H1 (cell line): ENCODE data around the gene FMNL1. TPM values are rescaled to one million over a fixed set of nuclear protein-coding genes. Genes with fewer than 3 reads are reported as not detected.

Experiments used
- CTCF ChIA-PET: fragments of 300-600 bp; sonication (Branson Sonifier 250); formaldehyde crosslinking; loops from one replicate; lab custom pipeline; 2021; ENCODE audit not compliant: partially characterized antibody; lab: Charles Lee
- POLR2A ChIA-PET: fragments of 300-600 bp; sonication (Branson Sonifier 250); formaldehyde crosslinking; loops from one replicate; lab custom pipeline; 2021; ENCODE audit warnings: inconsistent platforms; ENCODE audit not compliant: partially characterized antibody; lab: Charles Lee
- DNase-seq, 2 experiments: peaks; one replicate each; pipeline versions ENCODE4 v3.0.0 to v3.0.0-alpha.2; 2010 to 2022; ENCODE audit warnings: low spot score in 2 of 2, low read depth in 1 of 2, mixed read lengths in 1 of 2
- FAIRE-seq: peaks from 2 replicates; lab custom pipeline; 2011; peaks lifted over from hg19 to GRCh38; lab: Jason Lieb, UNC
- H2AFZ ChIP-seq: 2 replicates; pipeline ENCODE4 v1.8.1; 2012; ENCODE audit warnings: low read length, inconsistent platforms
- H2AK5ac ChIP-seq: 2 replicates; pipeline ENCODE4 v1.6.1; 2013; ENCODE audit warnings: low read depth, low read length
- H2BK120ac ChIP-seq: replicated peaks from 2 replicates; pipeline ENCODE3; 2013; ENCODE audit warnings: low read depth, low read length, inconsistent platforms
- H2BK12ac ChIP-seq: 2 replicates; pipeline ENCODE4 v1.6.1; 2013; ENCODE audit warnings: low read depth, low read length
- H2BK15ac ChIP-seq: 2 replicates; pipeline ENCODE4 v1.6.1; 2013; ENCODE audit warnings: low read length
- H2BK20ac ChIP-seq: 2 replicates; pipeline ENCODE4 v1.6.1; 2013; ENCODE audit warnings: low read length
- H2BK5ac ChIP-seq: 2 replicates; pipeline ENCODE4 v1.6.1; 2013; ENCODE audit warnings: low read depth, low read length
- H3K14ac ChIP-seq: 2 replicates; pipeline ENCODE4 v1.6.1; 2013; ENCODE audit warnings: inconsistent platforms; ENCODE audit not compliant: insufficient read length
- H3K18ac ChIP-seq: 2 replicates; pipeline ENCODE4 v1.6.1; 2013; ENCODE audit warnings: low read length; ENCODE audit errors: extremely low read depth
- H3K23ac ChIP-seq: 2 replicates; pipeline ENCODE4 v1.6.1; 2013; ENCODE audit warnings: inconsistent platforms; ENCODE audit not compliant: insufficient read length
- H3K23me2 ChIP-seq: 2 replicates; pipeline ENCODE4 v1.6.1; 2013; ENCODE audit warnings: low read depth, low read length
- H3K27ac ChIP-seq: 2 replicates; pipeline ENCODE4 v1.6.1; 2011; ENCODE audit warnings: low read depth, low read length, inconsistent platforms
- H3K27me3 ChIP-seq, 4 experiments: replicated peaks in 1 of 4; 1 replicate in 1 of 4; 2 replicates in 3 of 4; pipeline versions ENCODE4 v1.6.1 to v1.8.1; 2011 to 2013; ENCODE audit warnings: low read length in 3 of 4, mild to moderate bottlenecking in 3 of 4, inconsistent platforms in 2 of 4, mixed read lengths in 2 of 4, moderate library complexity in 1 of 4; ENCODE audit not compliant: control insufficient read depth in 3 of 4, insufficient read depth in 3 of 4; ENCODE audit errors: extremely low read depth in 1 of 4
- H3K36me3 ChIP-seq, 4 experiments: 2 replicates each; pipeline versions ENCODE4 v1.6.1 to v1.8.1; 2011 to 2013; ENCODE audit warnings: mild to moderate bottlenecking in 4 of 4, low read length in 3 of 4, moderate library complexity in 2 of 4, control low read depth in 1 of 4, inconsistent platforms in 1 of 4; ENCODE audit not compliant: insufficient read depth in 4 of 4, control insufficient read depth in 2 of 4
- H3K4ac ChIP-seq: replicated peaks from 2 replicates; pipeline ENCODE3; 2013; ENCODE audit warnings: low read length, low read depth, mixed read lengths, inconsistent platforms; ENCODE audit not compliant: insufficient read length
- H3K4me1 ChIP-seq, 4 experiments: replicated peaks in 1 of 4; 1 replicate in 1 of 4; 2 replicates in 3 of 4; pipeline versions ENCODE4 v1.6.1 to v1.8.1; 2011 to 2013; ENCODE audit warnings: low read length in 3 of 4, inconsistent platforms in 2 of 4, mixed read lengths in 1 of 4; ENCODE audit not compliant: insufficient read depth in 4 of 4, control insufficient read depth in 3 of 4
- H3K4me2 ChIP-seq, 2 experiments: 2 replicates each; pipeline versions ENCODE4 v1.6.1 to v1.8.1; 2011 to 2013; ENCODE audit warnings: low read depth in 2 of 2, low read length in 2 of 2, control low read depth in 1 of 2, inconsistent platforms in 1 of 2, mild to moderate bottlenecking in 1 of 2; ENCODE audit not compliant: insufficient read depth in 1 of 2
- H3K4me3 ChIP-seq, 4 experiments: fragments of 200-600, 300-600 bp in 1 of 4; sonication (generic), shearing (Covaris generic), sonication (Bioruptor Twin) in 1 of 4; 2 replicates each; pipeline versions ENCODE4 v1.5.1 to v1.8.1; 2011 to 2016; ENCODE audit warnings: low read length in 4 of 4, low read depth in 3 of 4, control low read depth in 2 of 4, inconsistent platforms in 2 of 4, mild to moderate bottlenecking in 2 of 4, mixed read lengths in 1 of 4, moderate library complexity in 1 of 4; ENCODE audit not compliant: insufficient read depth in 2 of 4; ENCODE audit errors: extremely low read depth in 1 of 4
- H3K56ac ChIP-seq: replicated peaks from 2 replicates; pipeline ENCODE3; 2013; ENCODE audit warnings: low read depth, mild to moderate bottlenecking, mixed read lengths, low read length, inconsistent platforms; ENCODE audit not compliant: insufficient read length
- H3K79me1 ChIP-seq: 2 replicates; pipeline ENCODE4 v1.6.1; 2013; ENCODE audit warnings: low read depth, low read length, control low read depth
- H3K79me2 ChIP-seq, 2 experiments: 2 replicates each; pipeline versions ENCODE4 v1.6.1 to v1.8.1; 2012 to 2013; ENCODE audit warnings: low read length in 2 of 2, mild to moderate bottlenecking in 2 of 2, inconsistent platforms in 1 of 2; ENCODE audit not compliant: insufficient read depth in 2 of 2, control insufficient read depth in 1 of 2
- H3K9ac ChIP-seq, 4 experiments: replicated peaks in 1 of 4; 1 replicate in 1 of 4; 2 replicates in 3 of 4; pipeline versions ENCODE4 v1.6.1 to v1.8.1; 2011 to 2013; ENCODE audit warnings: low read depth in 3 of 4, low read length in 3 of 4, control low read depth in 2 of 4, mild to moderate bottlenecking in 2 of 4, moderate library complexity in 2 of 4, inconsistent platforms in 1 of 4; ENCODE audit errors: extremely low read depth in 1 of 4
- H3K9me3 ChIP-seq, 2 experiments: 2 replicates each; pipeline versions ENCODE4 v1.6.1 to v1.8.1; 2012 to 2013; ENCODE audit warnings: mild to moderate bottlenecking in 2 of 2, moderate library complexity in 2 of 2, control low read depth in 1 of 2, inconsistent platforms in 1 of 2, low read depth in 1 of 2, low read length in 1 of 2, mixed read lengths in 1 of 2; ENCODE audit not compliant: insufficient read depth in 2 of 2
- H4K20me1 ChIP-seq, 2 experiments: replicated peaks in 1 of 2; 2 replicates each; pipeline versions ENCODE3 to v1.8.1; 2011 to 2013; ENCODE audit warnings: inconsistent platforms in 2 of 2, low read length in 2 of 2, mild to moderate bottlenecking in 1 of 2; ENCODE audit not compliant: insufficient read depth in 2 of 2, control insufficient read depth in 1 of 2
- H4K5ac ChIP-seq: 2 replicates; pipeline ENCODE4 v1.6.1; 2013; ENCODE audit warnings: low read length, low read depth, mixed read lengths, inconsistent platforms; ENCODE audit not compliant: insufficient read length
- H4K8ac ChIP-seq: 2 replicates; pipeline ENCODE4 v1.8.0; 2013; ENCODE audit warnings: mild to moderate bottlenecking, moderate library complexity, low read length, inconsistent platforms; ENCODE audit not compliant: insufficient read depth; ENCODE audit errors: extremely low read depth
- H4K91ac ChIP-seq: replicated peaks from 2 replicates; pipeline ENCODE3; 2013; ENCODE audit warnings: low read length, mixed read lengths, inconsistent platforms; ENCODE audit not compliant: insufficient read length
- BACH1 ChIP-seq: IDR thresholded peaks from 2 replicates; pipeline ENCODE4 v1.6.1; 2012; ENCODE audit warnings: low read length, improper control_type of control experiment
- BRCA1 ChIP-seq: IDR thresholded peaks from 2 replicates; pipeline ENCODE4 v1.6.1; 2012; ENCODE audit warnings: low read depth, low read length, improper control_type of control experiment
- EGR1 ChIP-seq: IDR thresholded peaks from 2 replicates; pipeline ENCODE4 v1.6.1; 2011; ENCODE audit warnings: low read depth, low read length, borderline replicate concordance
- GTF2F1 ChIP-seq: IDR thresholded peaks from 2 replicates; pipeline ENCODE4 v1.6.1; 2012; ENCODE audit warnings: low read depth, low read length, improper control_type of control experiment, borderline replicate concordance
- KDM4A ChIP-seq: IDR thresholded peaks from one replicate; pipeline ENCODE4 v1.7.1; 2012; ENCODE audit warnings: low read depth, mild to moderate bottlenecking, moderate library complexity, low read length, inconsistent platforms; ENCODE audit not compliant: severe bottlenecking
- MAFK ChIP-seq: IDR thresholded peaks from 2 replicates; pipeline ENCODE4 v1.6.1; 2012; ENCODE audit warnings: low read depth, mild to moderate bottlenecking, improper control_type of control experiment, low read length
- SIRT6 ChIP-seq: IDR thresholded peaks from one replicate; pipeline ENCODE4 v1.7.1; 2012; ENCODE audit warnings: low read length, inconsistent platforms
- SIX5 ChIP-seq: IDR thresholded peaks from 2 replicates; pipeline ENCODE4 v1.6.1; 2011; ENCODE audit warnings: mild to moderate bottlenecking, low read depth, low read length
- SP1 ChIP-seq: IDR thresholded peaks from 2 replicates; pipeline ENCODE4 v1.6.1; 2011; ENCODE audit warnings: low read depth, low read length
- SUZ12 ChIP-seq: fragments of 200-600 bp; sonication (generic); IDR thresholded peaks from 2 replicates; pipeline ENCODE4 v1.6.1; 2012; ENCODE audit warnings: mild to moderate bottlenecking, inconsistent platforms, low read length, moderate library complexity, mixed read lengths
- TEAD4 ChIP-seq: IDR thresholded peaks from 2 replicates; pipeline ENCODE4 v1.6.1; 2012; ENCODE audit warnings: low read depth, low read length, inconsistent platforms, mixed read lengths
- WGBS, 2 experiments: shearing (Covaris generic) in 1 of 2; methylation state at CpG; one replicate each; pipeline versions ENCODE4 v1.1.6 to v1.1.7; 2013 to 2015; ENCODE audit warnings: low lambda C conversion rate in 2 of 2, mixed read lengths in 2 of 2, inconsistent platforms in 1 of 2, low coverage in 1 of 2, missing lambda C conversion rate in 1 of 2; ENCODE audit not compliant: insufficient replicate concordance in 2 of 2, insufficient coverage in 1 of 2, insufficient read length in 1 of 2; ENCODE audit errors: extremely low coverage in 1 of 2, missing lambda C conversion rate in 1 of 2; 5-methylcytosine and 5-hydroxymethylcytosine counted together
- polyA plus RNA-seq, 7 experiments: library from polyadenylated mRNA; depleted of rRNA in 3 of 7; stranded (reverse) in 5 of 7; unstranded in 2 of 7; fragments of >200 nt in 5 of 7; fragments of 200-250 nt in 2 of 7; gene quantifications; 1 replicate in 5 of 7; 2 replicates in 1 of 7; 4 replicates in 1 of 7; pipeline versions ENCODE4 v1.2.1 to v1.2.3, GENCODE V29; 2011 to 2013; ENCODE audit warnings: missing spikeins in 2 of 7, mixed read lengths in 2 of 7
- total RNA-seq: library from RNA; stranded (reverse); fragmentation: NEBNext Ultra II Directional; extraction: Animal tissue kit (Norgen Biotek cat#: 25700); gene quantifications from 2 replicates; pipeline ENCODE4 v1.2.1, GENCODE V29; 2021
- TF ChIP-seq, protein P1 (sequence below): IDR thresholded peaks from 2 replicates; pipeline ENCODE4 v1.6.1; 2012; ENCODE audit warnings: inconsistent platforms

The FMNL1 gene
- total and polyA plus RNA-seq, 2 of the 8 experiments (the other 6 are each of a cell fraction or from before 2014, with no cell fraction given) = 2.5 to 8.6 TPM

DNA sequence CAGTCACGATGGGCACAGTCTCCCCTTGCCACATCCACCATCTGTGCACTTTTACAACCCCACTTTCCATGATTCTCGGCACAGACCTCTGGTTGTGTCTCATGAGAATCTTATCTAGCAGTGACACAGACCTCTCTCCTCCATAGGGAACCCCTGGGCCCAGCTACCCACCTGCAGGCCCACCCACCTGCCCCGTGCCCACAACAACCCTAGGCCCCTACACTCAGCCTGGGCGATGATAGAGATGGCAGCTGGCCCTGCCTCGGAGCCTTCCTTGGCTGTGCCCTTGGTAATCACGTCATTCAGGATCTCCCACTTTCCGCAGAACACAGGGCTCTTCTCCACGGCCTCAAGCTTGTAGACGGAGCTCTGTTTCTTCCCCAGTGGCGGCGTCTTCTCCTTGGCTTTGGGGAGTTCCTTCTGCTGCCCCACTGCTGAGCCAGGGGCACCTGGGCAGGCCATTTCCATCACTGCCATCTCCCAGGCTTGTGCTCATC, 68.6 kb downstream of the FMNL1 start:
- Histone ChIP-seq H4K91ac (no peak overlapping the region), H3K36me3 (peaks cover 0 to 5% (median 3%) of the 10 kb centered on the region in 4 experiments; a peak in 1 of 8 replicates), H4K20me1 (peaks cover 3 to 4% of the 10 kb centered on the region in 2 experiments), H3K4ac (no peak overlapping the region), H3K27ac (no peak overlapping the region), H2BK120ac (no peak overlapping the region), H3K23ac (no peak overlapping the region), H2AFZ (no peak overlapping the region), H4K5ac (no peak overlapping the region), H2BK12ac (no peak overlapping the region), H3K4me3 (no peak overlapping the region), H2BK5ac (no peak overlapping the region), H2AK5ac (no peak overlapping the region), H3K56ac (no peak overlapping the region), H3K27me3 (no peaks in the 10 kb centered on the region), H4K8ac (no peak overlapping the region), H3K4me2 (no peak overlapping the region), H3K9ac (no peak overlapping the region), H2BK20ac (no peak overlapping the region), H3K18ac (no peak overlapping the region), H3K14ac (no peak overlapping the region), H2BK15ac (no peak overlapping the region), H3K23me2 (no peaks in the 10 kb centered on the region), H3K79me1 (peaks cover 11% of the 10 kb centered on the region), H3K4me1 (peaks cover 0 to 5% (median 0%) of the 10 kb centered on the region in 4 experiments; a peak in 1 of 7 replicates), H3K79me2 (no peaks in the 10 kb centered on the region), H3K9me3 (no peaks in the 10 kb centered on the region)
- DNase-seq (no peak), FAIRE-seq (no peak)
- ChIA-PET POLR2A (no interaction called here), CTCF (interaction anchor here (1.0 to 29.1 kb wide), 3 partner anchors 13 to 100 kb away, joined by 3 to 579 read pairs (median 35); no protein-coding TSS in a partner anchor)
- 96% methylated on average over 11 of the region's 11 CpGs; no CpG with 5 or more reads in 1 of the 2 experiments for WGBS, 2 experiments
- TF ChIP-seq TEAD4 (no peak), EGR1 (no peak), SIRT6 (no peak), SUZ12 (no peak), MAFK (no peak), SIX5 (no peak), KDM4A (no peak), GTF2F1 (no peak), SP1 (no peak), BACH1 (no peak), BRCA1 (no peak)
- TF ChIP-seq, protein P1, sequence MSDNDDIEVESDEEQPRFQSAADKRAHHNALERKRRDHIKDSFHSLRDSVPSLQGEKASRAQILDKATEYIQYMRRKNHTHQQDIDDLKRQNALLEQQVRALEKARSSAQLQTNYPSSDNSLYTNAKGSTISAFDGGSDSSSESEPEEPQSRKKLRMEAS = no peak
